Brain microvascular endothelial cell (primary cell): Measurements from ENCODE around the gene RNF157.

Experiments
- DNase-seq: peaks from one replicate; pipeline ENCODE4 v3.0.0-alpha.2; 2020
- H3K27ac ChIP-seq: fragments of 250-450 bp; sonication (Bioruptor Pico); 2 replicates; pipeline ENCODE4 v1.5.1; 2020; ENCODE audit warnings: mild to moderate bottlenecking, moderate library complexity
- H3K27me3 ChIP-seq: fragments of 250-450 bp; sonication (Bioruptor Pico); replicated peaks from 2 replicates; pipeline ENCODE4 v1.5.1; 2020; ENCODE audit warnings: mild to moderate bottlenecking
- H3K36me3 ChIP-seq: fragments of 250-450 bp; sonication (Bioruptor Pico); replicated peaks from 2 replicates; pipeline ENCODE4 v1.5.1; 2020; ENCODE audit warnings: mild to moderate bottlenecking
- H3K4me3 ChIP-seq: 2 replicates; pipeline ENCODE4 v1.5.1; 2011; ENCODE audit warnings: low read depth, mild to moderate bottlenecking, control low read depth, low read length, moderate library complexity
- in situ Hi-C: cut with HindIII; loops from 2 replicates; pipeline ENCODE4 v1.10.0; 2017; ENCODE audit warnings: low sequenced_read_pairs, low pct_ligation_motif_present
- TF ChIP-seq, protein P1 (sequence below): IDR thresholded peaks from 2 replicates; pipeline ENCODE4 v1.5.1; 2011; ENCODE audit warnings: low read depth, mild to moderate bottlenecking, moderate library complexity, low read length, control low read depth, inconsistent platforms; ENCODE audit errors: missing control alignments

The RNF157 gene

DNA sequence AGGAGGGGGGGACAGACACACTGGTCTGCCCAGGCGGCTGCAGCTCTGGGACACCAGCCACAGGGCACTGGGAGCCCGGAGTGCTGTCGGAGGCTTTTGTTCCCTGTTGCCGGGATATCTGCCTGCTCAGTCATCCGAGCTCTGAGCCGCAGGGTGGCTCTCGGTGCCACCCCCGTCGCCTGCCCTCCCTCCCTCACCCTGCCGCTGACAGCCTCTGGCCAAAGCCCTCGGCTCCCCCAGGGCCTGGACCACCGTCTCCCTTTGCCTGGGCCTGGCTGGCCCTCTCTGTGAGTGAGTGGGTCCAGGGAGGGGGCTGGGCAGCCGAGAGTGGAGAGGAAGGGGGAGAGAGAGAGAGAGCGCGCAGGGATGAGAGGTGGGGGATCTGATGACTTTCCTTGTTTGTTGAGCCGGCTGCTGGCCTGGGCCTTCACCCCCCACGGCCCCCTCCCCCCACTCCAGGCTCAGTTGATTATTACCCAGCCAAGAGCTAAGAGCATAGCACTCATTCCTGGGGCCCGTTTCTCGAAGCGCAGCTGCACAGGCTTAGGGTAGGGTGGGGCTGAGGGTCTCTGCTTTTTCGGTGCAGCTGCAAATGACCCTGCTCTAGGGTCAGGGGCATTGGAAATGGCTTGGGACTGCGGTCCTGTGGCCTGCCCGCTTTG, 101.9 kb downstream of the RNF157 start:
- TF ChIP-seq, protein P1, sequence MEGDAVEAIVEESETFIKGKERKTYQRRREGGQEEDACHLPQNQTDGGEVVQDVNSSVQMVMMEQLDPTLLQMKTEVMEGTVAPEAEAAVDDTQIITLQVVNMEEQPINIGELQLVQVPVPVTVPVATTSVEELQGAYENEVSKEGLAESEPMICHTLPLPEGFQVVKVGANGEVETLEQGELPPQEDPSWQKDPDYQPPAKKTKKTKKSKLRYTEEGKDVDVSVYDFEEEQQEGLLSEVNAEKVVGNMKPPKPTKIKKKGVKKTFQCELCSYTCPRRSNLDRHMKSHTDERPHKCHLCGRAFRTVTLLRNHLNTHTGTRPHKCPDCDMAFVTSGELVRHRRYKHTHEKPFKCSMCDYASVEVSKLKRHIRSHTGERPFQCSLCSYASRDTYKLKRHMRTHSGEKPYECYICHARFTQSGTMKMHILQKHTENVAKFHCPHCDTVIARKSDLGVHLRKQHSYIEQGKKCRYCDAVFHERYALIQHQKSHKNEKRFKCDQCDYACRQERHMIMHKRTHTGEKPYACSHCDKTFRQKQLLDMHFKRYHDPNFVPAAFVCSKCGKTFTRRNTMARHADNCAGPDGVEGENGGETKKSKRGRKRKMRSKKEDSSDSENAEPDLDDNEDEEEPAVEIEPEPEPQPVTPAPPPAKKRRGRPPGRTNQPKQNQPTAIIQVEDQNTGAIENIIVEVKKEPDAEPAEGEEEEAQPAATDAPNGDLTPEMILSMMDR = no peak
- no peaks in the 10 kb centered on the region for H3K36me3 ChIP-seq
- peaks cover 68% of the 10 kb centered on the region for H3K27me3 ChIP-seq
- no peak for DNase-seq
- H3K4me3 ChIP-seq = no peak overlapping the region
- in situ Hi-C loops = no loop called here
- H3K27ac ChIP-seq = no peak overlapping the region

DNA sequence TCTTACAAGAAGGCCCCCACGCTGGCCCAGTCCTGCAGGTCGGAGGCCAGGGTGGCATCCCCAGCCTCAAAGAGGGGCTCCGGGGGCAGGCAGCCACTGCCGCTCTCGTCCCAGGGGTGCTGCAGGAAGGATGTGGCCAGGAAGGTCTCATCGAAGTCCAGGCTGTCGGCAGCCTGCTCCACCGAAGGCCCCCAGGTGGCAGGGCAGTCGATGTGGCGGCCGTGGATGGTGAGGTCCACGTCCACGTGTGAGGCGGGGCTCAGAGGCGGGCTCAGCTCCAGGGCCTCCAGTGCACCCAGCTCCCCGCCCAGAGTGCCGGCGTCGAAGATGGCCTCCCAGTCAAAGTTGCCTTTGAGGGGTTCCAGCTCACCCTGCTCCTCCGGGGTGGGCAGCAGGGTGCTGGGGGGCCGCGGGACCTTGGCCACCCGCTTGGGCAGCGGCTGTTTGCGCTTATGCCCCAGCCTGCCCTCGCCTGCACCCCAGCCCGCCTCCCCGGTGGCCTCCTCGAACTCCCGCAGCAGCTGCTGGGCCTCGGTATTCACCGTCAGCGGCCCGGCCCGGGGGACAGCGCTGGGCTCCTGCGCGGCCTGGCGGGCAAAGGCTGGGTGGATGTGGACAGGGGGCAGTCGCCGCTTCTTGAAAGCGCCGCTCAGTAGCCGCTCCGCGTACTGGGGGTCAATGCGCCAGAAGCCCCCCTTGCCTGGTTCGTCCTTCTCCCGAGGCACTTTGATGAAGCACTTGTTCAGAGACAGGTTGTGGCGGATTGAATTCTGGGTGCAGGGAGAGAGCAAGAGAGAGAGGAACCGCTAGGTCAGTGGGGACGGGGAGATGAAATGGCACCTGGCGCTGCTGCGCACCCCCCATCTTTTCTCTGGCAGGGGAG, 102.7 kb downstream of the RNF157 start:
- in situ Hi-C loops = no loop called here

DNA sequence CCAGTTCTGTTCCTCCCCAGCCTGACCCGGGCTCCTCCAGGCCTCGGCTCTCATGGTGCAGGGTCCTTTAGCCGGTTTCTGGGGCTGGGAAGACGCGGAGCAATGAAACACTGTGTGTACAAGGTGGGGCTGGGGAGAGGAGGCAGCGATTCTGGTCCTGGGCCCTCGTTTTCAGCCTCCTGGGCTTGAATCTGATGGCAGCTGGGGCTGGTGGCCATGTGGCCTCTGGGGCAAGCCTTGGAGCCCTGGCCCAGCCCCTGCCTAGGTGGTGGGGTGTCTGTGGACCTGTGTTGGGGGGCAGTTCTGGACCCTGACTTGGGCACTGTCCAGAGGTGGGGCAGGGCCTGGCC, 103.3 kb downstream of the RNF157 start:
- no peak for DNase-seq
- no peaks in the 10 kb centered on the region for H3K36me3 ChIP-seq
- H3K27ac ChIP-seq = no peak overlapping the region
- H3K27me3 ChIP-seq = peaks cover 78% of the 10 kb centered on the region
- in situ Hi-C loops = no loop called here
- H3K4me3 ChIP-seq = no peak overlapping the region
- TF ChIP-seq, protein P1 = no peak

More for the DNA sequence above, 102.7 kb downstream of the RNF157 start:
- Histone ChIP-seq H3K4me3 (no peak overlapping the region), H3K36me3 (no peaks in the 10 kb centered on the region), H3K27ac (no peak overlapping the region), H3K27me3 (peaks cover 75% of the 10 kb centered on the region)
- no peak for DNase-seq
- TF ChIP-seq, protein P1 = peak; percentile 8

DNA sequence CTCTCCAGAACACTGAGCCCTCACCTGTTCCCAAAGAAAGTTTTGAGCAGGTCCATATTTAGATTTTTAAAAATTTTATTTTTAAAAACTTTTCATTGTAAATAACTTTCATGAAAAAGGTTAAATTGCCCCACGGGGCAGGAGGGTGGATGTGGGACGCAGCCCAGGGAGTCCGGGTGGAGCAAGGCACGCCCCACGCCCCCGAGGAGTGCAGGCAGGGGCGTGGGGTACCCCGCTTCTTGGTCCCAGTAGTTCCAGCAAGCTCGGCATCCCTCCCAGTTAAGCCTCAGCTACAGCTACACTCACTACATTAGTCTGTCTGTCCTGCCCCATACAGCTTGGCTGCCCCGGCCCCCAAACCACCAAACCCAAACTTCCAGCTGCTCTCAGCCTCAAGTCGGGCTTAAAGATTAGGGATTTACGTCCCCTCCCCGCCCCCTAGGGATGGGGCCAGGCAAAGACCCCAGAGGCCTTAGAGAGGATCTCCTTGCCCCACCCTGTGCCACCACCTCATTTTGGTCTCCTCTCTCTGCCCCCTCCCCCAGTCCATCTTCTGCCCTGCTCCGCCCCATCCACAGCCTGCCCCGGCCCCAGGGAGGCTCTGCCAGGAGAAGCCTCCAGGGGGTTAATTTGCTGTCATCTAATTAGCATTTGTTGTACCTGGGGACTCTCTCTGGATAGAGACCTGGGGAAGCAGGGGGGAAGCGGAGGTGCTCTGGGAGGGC, 103.9 kb downstream of the RNF157 start:
- in situ Hi-C loops = no loop called here
- no peak overlapping the region for H3K4me3 ChIP-seq
- DNase-seq = no peak
- TF ChIP-seq, protein P1 = no peak
- H3K27ac ChIP-seq = no peak overlapping the region
- H3K36me3 ChIP-seq = no peaks in the 10 kb centered on the region
- peaks cover 83% of the 10 kb centered on the region for H3K27me3 ChIP-seq

DNA sequence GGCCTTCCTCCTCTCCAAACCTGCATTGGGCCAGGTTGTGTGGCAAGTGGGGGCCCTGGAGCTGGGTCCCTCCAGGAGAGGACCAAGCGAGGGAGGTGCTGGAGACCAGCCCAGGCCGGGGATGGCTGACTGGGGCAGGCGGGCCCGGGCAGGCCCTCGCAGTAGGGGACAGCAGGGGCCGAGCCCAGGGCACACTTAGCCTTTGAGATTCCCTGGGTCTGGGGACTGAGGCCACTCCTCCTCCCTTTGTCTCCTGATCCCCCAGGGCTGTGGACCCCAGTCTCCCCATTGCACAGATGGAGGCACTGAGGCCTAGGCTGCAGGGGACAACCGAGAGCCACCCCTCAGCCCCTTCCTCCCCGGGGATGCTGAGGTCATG, 104.5 kb downstream of the RNF157 start:
- in situ Hi-C loops = no loop called here
- TF ChIP-seq, protein P1 = no peak
- Histone ChIP-seq H3K27ac (no peak overlapping the region), H3K4me3 (no peak overlapping the region), H3K36me3 (no peaks in the 10 kb centered on the region), H3K27me3 (peaks cover 88% of the 10 kb centered on the region)
- no peak for DNase-seq
